Mesendoderm (in vitro differentiated cells): ENCODE data around the gene MYO5C.

Experiments used
- DNase-seq: peaks from one replicate; pipeline ENCODE4 v3.0.0; 2013
- H2AK5ac ChIP-seq: 2 replicates; pipeline ENCODE4 v1.6.1; 2013; ENCODE audit warnings: low read length, inconsistent platforms
- H2BK120ac ChIP-seq: 2 replicates; pipeline ENCODE4 v1.6.1; 2013; ENCODE audit warnings: low read depth, mild to moderate bottlenecking, low read length, moderate library complexity, mixed read lengths
- H2BK15ac ChIP-seq: replicated peaks from 2 replicates; pipeline ENCODE4 v1.6.1; 2013; ENCODE audit warnings: low read depth, mild to moderate bottlenecking, moderate library complexity
- H2BK5ac ChIP-seq: 2 replicates; pipeline ENCODE4 v1.6.1; 2013; ENCODE audit warnings: low read length, inconsistent platforms
- H3K18ac ChIP-seq: 2 replicates; pipeline ENCODE4 v1.6.1; 2013; ENCODE audit warnings: mild to moderate bottlenecking, low read length, mixed read lengths
- H3K23ac ChIP-seq: one replicate; pipeline ENCODE4 v1.6.1; 2013; ENCODE audit warnings: low read length
- H3K27ac ChIP-seq: 2 replicates; pipeline ENCODE4 v1.5.1; 2013; ENCODE audit warnings: low read depth, mild to moderate bottlenecking, inconsistent platforms, low read length, moderate library complexity
- H3K27me3 ChIP-seq: 2 replicates; pipeline ENCODE4 v1.6.1; 2013; ENCODE audit warnings: low read length, control low read depth, mild to moderate bottlenecking, inconsistent platforms; ENCODE audit not compliant: insufficient read depth, poor library complexity
- H3K36me3 ChIP-seq: 2 replicates; pipeline ENCODE4 v1.6.1; 2013; ENCODE audit warnings: low read length, inconsistent platforms; ENCODE audit not compliant: control insufficient read depth, insufficient read depth
- H3K4ac ChIP-seq: one replicate; pipeline ENCODE4 v1.6.1; 2013; ENCODE audit warnings: low read depth, mild to moderate bottlenecking, low read length, moderate library complexity
- H3K4me1 ChIP-seq: 2 replicates; pipeline ENCODE4 v1.6.1; 2013; ENCODE audit warnings: low read depth, low read length, inconsistent platforms; ENCODE audit not compliant: control insufficient read depth
- H3K4me2 ChIP-seq: 2 replicates; pipeline ENCODE4 v1.6.1; 2013; ENCODE audit warnings: low read length
- H3K4me3 ChIP-seq: 2 replicates; pipeline ENCODE4 v1.5.1; 2013; ENCODE audit warnings: mild to moderate bottlenecking, low read length
- H3K56ac ChIP-seq: one replicate; pipeline ENCODE4 v1.6.1; 2013; ENCODE audit warnings: low read length
- H3K79me1 ChIP-seq: 2 replicates; pipeline ENCODE4 v1.6.1; 2013; ENCODE audit warnings: low read length, inconsistent platforms
- H3K79me2 ChIP-seq: 2 replicates; pipeline ENCODE4 v1.6.1; 2013; ENCODE audit warnings: mild to moderate bottlenecking, low read length; ENCODE audit not compliant: control insufficient read depth, insufficient read depth
- H3K9ac ChIP-seq: 2 replicates; pipeline ENCODE4 v1.6.1; 2013; ENCODE audit warnings: low read length, inconsistent platforms
- H4K5ac ChIP-seq: one replicate; pipeline ENCODE4 v1.6.1; 2013; ENCODE audit warnings: low read length
- H4K8ac ChIP-seq: one replicate; pipeline ENCODE4 v1.6.1; 2013; ENCODE audit warnings: low read depth, mild to moderate bottlenecking, control low read depth, low read length, moderate library complexity
- WGBS: extraction: QIAGEN DNeasy Blood & Tissue Kit; methylation state at CpG from one replicate; pipeline ENCODE4 v1.1.7; 2013; ENCODE audit warnings: low lambda C conversion rate, missing lambda C conversion rate; ENCODE audit not compliant: insufficient coverage; ENCODE audit errors: extremely low coverage; 5-methylcytosine and 5-hydroxymethylcytosine counted together

The MYO5C gene

DNA sequence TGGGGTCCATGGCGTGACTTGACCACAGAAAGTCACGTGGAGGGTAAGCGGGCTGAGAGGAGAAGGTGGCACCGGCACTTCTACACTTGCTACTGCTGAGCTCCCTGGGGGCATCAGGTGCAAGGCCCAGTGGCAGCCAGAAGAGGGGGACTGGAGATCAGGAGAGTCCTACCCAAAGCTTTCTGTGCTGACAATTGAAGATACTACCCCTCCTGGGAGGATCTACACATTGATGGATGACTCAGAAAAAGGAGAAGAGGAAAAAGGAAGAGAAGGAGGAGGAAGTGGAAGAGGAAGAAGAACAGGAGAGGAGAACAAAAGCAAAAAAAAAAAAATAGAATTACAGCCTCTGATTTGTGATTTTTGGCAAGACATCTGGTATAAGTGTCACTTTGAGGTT is 41.2 kb downstream of the MYO5C start:
- WGBS = no CpG with 5 or more reads among the region's 4 CpGs
- no peak overlapping the region for H4K5ac ChIP-seq
- no peak overlapping the region for H3K4me3 ChIP-seq
- no peak overlapping the region for H2AK5ac ChIP-seq
- H3K9ac ChIP-seq = no peak overlapping the region
- no peak overlapping the region for H3K27ac ChIP-seq
- H4K8ac ChIP-seq = no peak overlapping the region
- no peaks in the 10 kb centered on the region for H3K4me1 ChIP-seq
- no peak overlapping the region for H3K56ac ChIP-seq
- H3K79me1 ChIP-seq = no peaks in the 10 kb centered on the region
- no peak overlapping the region for H3K23ac ChIP-seq
- no peak overlapping the region for H3K4ac ChIP-seq
- peak; percentile 42 for DNase-seq
- no peak overlapping the region for H3K4me2 ChIP-seq
- H2BK15ac ChIP-seq = no peak overlapping the region
- no peaks in the 10 kb centered on the region for H3K36me3 ChIP-seq
- H3K27me3 ChIP-seq = no peaks in the 10 kb centered on the region
- H3K79me2 ChIP-seq = no peaks in the 10 kb centered on the region
- no peak overlapping the region for H2BK5ac ChIP-seq
- no peak overlapping the region for H2BK120ac ChIP-seq
- no peak overlapping the region for H3K18ac ChIP-seq

DNA sequence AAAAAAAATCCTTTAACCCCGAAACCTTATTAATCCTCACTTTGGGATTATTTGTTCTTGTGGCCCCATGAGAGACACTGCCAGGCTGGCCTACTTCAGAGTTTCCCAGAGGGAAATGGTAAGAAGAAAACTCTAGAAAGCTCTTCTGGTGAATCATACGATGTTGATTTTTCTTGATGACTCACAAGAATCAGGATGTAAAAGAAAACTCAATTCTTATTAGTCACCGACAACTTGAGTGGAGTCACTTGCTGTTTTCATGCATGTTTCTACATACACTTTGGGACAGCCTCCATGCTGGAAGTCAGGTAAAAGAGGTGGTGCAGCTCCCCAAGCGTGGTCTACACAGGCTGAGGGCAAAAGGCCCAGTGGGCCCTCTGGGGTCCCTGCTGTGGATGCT is 42.8 kb downstream of the MYO5C start:
- Histone ChIP-seq H3K18ac (no peak overlapping the region), H3K4me3 (no peak overlapping the region), H3K27me3 (no peaks in the 10 kb centered on the region), H2BK5ac (no peak overlapping the region), H3K56ac (no peak overlapping the region), H3K23ac (no peak overlapping the region), H4K8ac (no peak overlapping the region), H3K36me3 (no peaks in the 10 kb centered on the region), H2BK15ac (no peak overlapping the region), H3K27ac (no peak overlapping the region), H3K4me2 (no peak overlapping the region), H3K4ac (no peak overlapping the region), H4K5ac (no peak overlapping the region), H3K79me2 (no peaks in the 10 kb centered on the region), H2BK120ac (no peak overlapping the region), H2AK5ac (no peak overlapping the region), H3K79me1 (no peaks in the 10 kb centered on the region), H3K9ac (no peak overlapping the region), H3K4me1 (no peaks in the 10 kb centered on the region)
- no CpG with 5 or more reads among the region's 4 CpGs for WGBS
- DNase-seq = peak; percentile 27

DNA sequence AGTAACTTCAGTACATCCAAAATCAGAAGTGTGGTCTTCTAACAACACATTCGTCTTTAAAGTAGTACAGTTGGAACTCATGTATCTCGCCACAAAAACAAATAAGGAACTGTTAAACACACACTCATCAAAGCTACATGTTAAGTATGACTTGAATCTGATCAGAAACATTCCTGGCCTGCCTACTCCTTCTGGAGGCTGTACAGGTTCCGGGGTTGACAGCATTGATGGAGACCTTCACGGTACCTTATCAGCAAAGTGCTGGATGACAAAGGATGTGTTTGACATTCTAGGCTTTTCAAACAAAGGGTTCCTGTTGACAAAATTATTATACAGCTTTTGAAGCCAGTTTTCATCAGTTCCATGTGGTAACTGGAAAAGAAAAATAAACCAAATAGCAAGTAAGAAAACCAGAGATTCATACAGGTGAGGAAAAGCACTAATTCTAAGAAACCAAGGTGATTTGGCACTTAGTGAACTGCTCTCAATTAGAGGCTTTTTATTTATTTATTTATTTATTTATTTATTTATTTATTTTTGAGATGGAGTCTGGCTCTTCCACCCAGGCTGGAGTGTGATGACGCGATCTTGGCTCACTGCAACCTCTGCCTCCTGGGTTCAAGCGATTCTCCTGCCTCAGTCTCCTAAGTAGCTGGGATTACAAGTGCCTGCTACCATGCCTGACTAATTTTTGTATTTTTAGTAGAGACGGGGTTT is 44.3 kb downstream of the MYO5C start:
- no peaks in the 10 kb centered on the region for H3K4me1 ChIP-seq
- no peak overlapping the region for H4K8ac ChIP-seq
- no peaks in the 10 kb centered on the region for H3K36me3 ChIP-seq
- no peak overlapping the region for H3K9ac ChIP-seq
- no peaks in the 10 kb centered on the region for H3K79me2 ChIP-seq
- no CpG with 5 or more reads among the region's 8 CpGs for WGBS
- no peak overlapping the region for H2AK5ac ChIP-seq
- no peak overlapping the region for H3K4me3 ChIP-seq
- H3K27me3 ChIP-seq = no peaks in the 10 kb centered on the region
- DNase-seq = no peak
- H2BK120ac ChIP-seq = no peak overlapping the region
- no peak overlapping the region for H2BK15ac ChIP-seq
- no peak overlapping the region for H3K27ac ChIP-seq
- no peak overlapping the region for H2BK5ac ChIP-seq
- H3K4me2 ChIP-seq = no peak overlapping the region
- no peaks in the 10 kb centered on the region for H3K79me1 ChIP-seq
- no peak overlapping the region for H3K56ac ChIP-seq
- no peak overlapping the region for H3K23ac ChIP-seq
- no peak overlapping the region for H4K5ac ChIP-seq
- H3K18ac ChIP-seq = no peak overlapping the region
- H3K4ac ChIP-seq = no peak overlapping the region

DNA sequence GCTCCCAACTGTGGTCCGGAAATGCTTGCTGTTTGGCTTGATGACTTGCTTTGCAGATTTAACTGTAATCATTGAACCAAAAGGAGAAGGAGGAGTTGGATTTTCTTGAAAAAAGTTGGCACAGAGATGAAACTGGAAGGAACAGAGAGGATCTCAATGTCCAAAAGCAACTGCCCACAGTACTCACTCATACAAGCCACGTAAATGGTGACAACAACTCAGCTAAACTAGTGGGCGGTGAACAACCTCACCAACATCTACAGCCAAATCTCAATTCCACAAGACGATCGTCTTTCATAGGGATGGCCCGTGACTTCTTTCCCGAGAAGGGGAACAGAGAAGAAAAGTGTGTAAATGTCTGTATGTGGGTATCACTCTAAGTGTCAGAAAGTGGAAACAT is 48.1 kb downstream of the MYO5C start:
- Histone ChIP-seq H4K8ac (no peak overlapping the region), H3K4ac (no peak overlapping the region), H3K27me3 (no peaks in the 10 kb centered on the region), H2BK120ac (no peak overlapping the region), H3K9ac (no peak overlapping the region), H3K79me2 (no peaks in the 10 kb centered on the region), H3K27ac (no peak overlapping the region), H2BK5ac (no peak overlapping the region), H3K4me1 (no peaks in the 10 kb centered on the region), H3K18ac (no peak overlapping the region), H3K4me2 (no peak overlapping the region), H3K79me1 (no peaks in the 10 kb centered on the region), H3K4me3 (no peak overlapping the region), H2BK15ac (no peak overlapping the region), H2AK5ac (no peak overlapping the region), H4K5ac (no peak overlapping the region), H3K36me3 (no peaks in the 10 kb centered on the region), H3K56ac (no peak overlapping the region), H3K23ac (no peak overlapping the region)
- no peak for DNase-seq
- no CpG with 5 or more reads among the region's 7 CpGs for WGBS

DNA sequence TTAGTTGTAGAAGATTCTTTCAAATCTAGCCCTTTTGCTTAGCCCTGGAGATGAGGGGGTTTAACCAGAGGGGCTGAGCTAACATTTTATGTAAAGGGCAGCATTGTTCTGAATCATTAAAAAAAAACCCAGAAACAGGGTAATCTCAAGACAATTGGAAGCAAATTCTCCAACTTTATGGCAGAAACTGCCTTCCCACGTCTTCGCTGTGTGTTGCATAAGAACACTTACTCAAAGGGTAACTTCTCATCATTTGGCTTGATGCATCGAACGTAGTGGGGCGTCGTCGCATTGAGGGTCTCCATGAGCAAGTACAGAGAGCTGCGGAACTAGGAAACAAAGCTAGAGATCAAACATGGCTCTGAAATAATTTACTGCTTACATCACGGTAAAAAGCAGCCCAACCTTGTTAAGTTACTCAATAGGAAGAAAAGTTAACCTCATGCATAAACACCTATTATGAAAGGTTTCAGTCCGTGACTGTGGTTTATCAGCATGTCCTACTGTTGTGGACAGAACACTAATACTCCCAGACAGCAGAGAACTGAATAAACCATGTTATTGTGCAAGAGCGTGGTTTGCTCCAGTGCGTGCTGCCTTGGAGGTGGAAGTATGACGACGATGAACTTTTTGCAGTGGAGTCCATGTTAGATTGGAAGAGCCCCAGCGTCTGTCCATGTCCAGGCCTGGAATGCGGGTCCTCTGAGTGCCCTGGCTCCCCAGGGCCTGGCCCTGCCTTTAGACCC is 48.7 kb downstream of the MYO5C start:
- Histone ChIP-seq H2BK5ac (no peak overlapping the region), H2BK120ac (no peak overlapping the region), H3K4ac (no peak overlapping the region), H3K27ac (no peak overlapping the region), H3K18ac (no peak overlapping the region), H3K36me3 (no peaks in the 10 kb centered on the region), H3K4me2 (no peak overlapping the region), H3K79me1 (no peaks in the 10 kb centered on the region), H3K9ac (no peak overlapping the region), H4K8ac (no peak overlapping the region), H3K79me2 (no peaks in the 10 kb centered on the region), H3K23ac (no peak overlapping the region), H3K27me3 (no peaks in the 10 kb centered on the region), H3K4me3 (no peak overlapping the region), H4K5ac (no peak overlapping the region), H2BK15ac (no peak overlapping the region), H2AK5ac (no peak overlapping the region), H3K56ac (no peak overlapping the region), H3K4me1 (no peaks in the 10 kb centered on the region)
- whole genome bisulfite sequencing = no CpG with 5 or more reads among the region's 16 CpGs
- no peak for DNase-seq
